Measurements from ENCODE around the gene OR1S2.

Gene OR1S2

DNA sequence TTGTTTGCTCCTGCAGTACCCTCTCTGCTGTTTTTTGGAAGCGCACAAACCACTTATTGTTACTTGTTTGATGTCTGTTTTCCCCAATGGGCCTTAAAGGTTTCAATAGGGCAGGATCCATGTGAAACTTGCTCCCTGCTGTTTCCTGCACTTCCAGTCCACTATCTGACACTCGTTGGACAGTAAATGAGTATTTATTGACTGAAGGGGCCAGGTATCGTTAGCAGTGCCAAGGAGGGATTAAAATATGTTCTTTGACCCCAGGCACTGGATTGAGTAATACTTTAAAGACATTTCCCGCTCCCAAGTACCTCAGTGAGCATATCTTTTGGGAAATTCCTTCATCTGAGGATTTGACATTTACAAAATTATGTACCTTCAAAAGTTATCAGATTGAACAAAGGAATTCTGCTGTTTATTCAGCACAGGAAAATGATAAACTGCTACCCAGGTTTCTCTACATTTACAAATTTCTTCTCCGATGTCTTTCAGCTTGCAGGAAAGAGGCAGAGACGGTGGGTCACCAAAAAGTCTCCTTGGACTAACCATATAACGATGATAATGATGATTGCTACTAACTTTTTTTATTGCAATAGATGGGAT lies 38.3 kb downstream of the OR1S2 start:
- Mint-ChIP-seq H3K4me3 (no peak overlapping the region), H3K27me3 (peaks cover 2% of the 10 kb centered on the region), H3K9me3 (no peaks in the 10 kb centered on the region), H3K36me3 (ENCODE audit: low read depth) (no peaks in the 10 kb centered on the region), H3K27ac (no peak overlapping the region), H3K4me1 (ENCODE audit: low read depth) (no peaks in the 10 kb centered on the region)
- no peak for DNase-seq

DNA sequence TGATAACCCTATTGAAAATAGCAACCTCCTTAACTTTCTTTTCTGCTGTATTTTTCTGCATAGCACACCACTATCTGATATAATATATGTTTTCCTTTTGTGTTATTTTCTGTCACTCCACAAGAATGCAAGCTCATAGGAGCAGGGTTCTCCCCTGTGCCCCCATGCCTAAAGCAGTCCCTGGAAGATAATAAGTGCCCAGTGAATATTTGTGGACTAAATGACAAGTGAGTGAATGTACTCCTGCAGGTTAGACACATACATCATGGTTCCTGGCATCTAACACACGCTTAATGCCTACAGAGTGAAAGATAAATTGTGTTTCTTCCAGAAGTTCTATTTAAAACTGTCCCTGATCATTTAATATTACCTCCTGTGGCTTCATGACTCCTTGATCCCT lies 39.0 kb downstream of the OR1S2 start:
- no peak overlapping the region for H3K27ac Mint-ChIP-seq
- H3K9me3 Mint-ChIP-seq, result peaks cover 3% of the 10 kb centered on the region
- H3K36me3 Mint-ChIP-seq (ENCODE audit: low read depth), result no peaks in the 10 kb centered on the region
- no peaks in the 10 kb centered on the region for H3K4me1 Mint-ChIP-seq (ENCODE audit: low read depth)
- peaks cover 2% of the 10 kb centered on the region for H3K27me3 Mint-ChIP-seq
- H3K4me3 Mint-ChIP-seq, result no peak overlapping the region
- no peak for DNase-seq

GRCh38 chr11:58164389-58164788 lies 39.6 kb downstream of the OR1S2 start:
- H3K27me3 Mint-ChIP-seq, result peaks cover 2% of the 10 kb centered on the region
- DNase-seq, result no peak
- H3K4me1 Mint-ChIP-seq (ENCODE audit: low read depth), result no peaks in the 10 kb centered on the region
- H3K27ac Mint-ChIP-seq, result no peak overlapping the region
- H3K9me3 Mint-ChIP-seq, result peaks cover 5% of the 10 kb centered on the region
- H3K36me3 Mint-ChIP-seq (ENCODE audit: low read depth), result no peaks in the 10 kb centered on the region
- H3K4me3 Mint-ChIP-seq, result no peak overlapping the region

Data from activated T-cell treated with anti-CD3 and anti-CD28 coated beads, Interleukin-2, amount 50 U/mL, for 24 hours (primary cell).